ENCODE data around the gene BSN. TPM values are rescaled to one million over a fixed set of nuclear protein-coding genes. Genes with fewer than 3 reads are reported as not detected.
"Not testable (repeated sequence)": the region's sequence is repeated elsewhere in the genome, so short reads cannot be mapped to it uniquely, and the experiment has no call there.

The BSN gene
- polyA plus RNA-seq, 1 donor (not counting 4 experiments of a cell fraction or from before 2014, with no cell fraction given): under 0.01 TPM

DNA sequence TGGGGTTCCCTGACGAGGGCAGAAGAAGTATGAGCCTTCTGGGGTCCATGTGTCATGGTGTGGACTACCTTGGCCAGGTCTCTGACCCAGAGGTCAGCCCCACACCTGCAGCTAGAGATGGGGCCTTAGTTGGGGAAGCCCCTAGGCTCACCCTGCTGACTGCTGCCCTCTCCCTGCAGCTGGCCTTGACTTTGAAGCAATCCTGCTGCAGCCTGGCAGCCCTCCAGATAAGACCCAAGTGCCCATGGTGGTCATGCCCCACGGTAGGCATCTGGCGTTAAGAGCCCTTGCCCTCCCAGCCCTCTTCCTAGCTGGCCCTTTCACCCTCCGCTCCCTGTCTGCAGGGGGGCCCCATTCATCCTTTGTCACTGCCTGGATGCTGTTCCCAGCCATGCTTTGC is 127.3 kb downstream of the BSN start:
- no peak for FAIRE-seq
- Histone ChIP-seq H3K4me1 (ENCODE audit: control insufficient read depth, extremely low read depth, insufficient read depth, low read length) (no peaks in the 10 kb centered on the region), H3K79me2 (ENCODE audit: control insufficient read depth, insufficient read depth, low read length) (peaks cover 6% of the 10 kb centered on the region), H3K4me3 (ENCODE audit: control insufficient read depth in 2 of 3, extremely low read depth in 1 of 3, insufficient read depth in 2 of 3, low read depth in 1 of 3, low read length in 3 of 3) (no peak overlapping the region), H4K20me1 (ENCODE audit: control insufficient read depth, extremely low read depth, insufficient read depth, low read length) (no peaks in the 10 kb centered on the region), H3K27ac (ENCODE audit: control insufficient read depth, insufficient read depth, low read length) (no peak overlapping the region), H3K9ac (ENCODE audit: control insufficient read depth, extremely low read depth, insufficient read depth, low read length) (no peak overlapping the region), H3K9me1 (ENCODE audit: control insufficient read depth, extremely low read depth, insufficient read depth, low read length) (no peaks in the 10 kb centered on the region), H3K4me2 (ENCODE audit: control insufficient read depth, extremely low read depth, insufficient read depth, low read depth, low read length) (no peak overlapping the region), H2AFZ (ENCODE audit: control insufficient read depth, low read length) (no peak overlapping the region), H3K9me3 (ENCODE audit: control insufficient read depth, low read depth, low read length) (no peaks in the 10 kb centered on the region), H3K27me3 (ENCODE audit: control insufficient read depth, extremely low read depth, insufficient read depth, low read length) (no peaks in the 10 kb centered on the region), H3K36me3 (ENCODE audit: control insufficient read depth in 2 of 2, extremely low read depth in 1 of 2, insufficient read depth in 2 of 2, low read length in 2 of 2) (peaks cover 54 to 64% of the 10 kb centered on the region in 2 experiments)
- DNase-seq (ENCODE audit: low read depth, low spot score): no peak
- TF ChIP-seq EZH2 (IDR thresholded peaks at IDR 0.05; ENCODE audit: low read length) (no peak), CTCF (optimal IDR thresholded peaks at IDR 0.05 in 1 of 3, IDR thresholded peaks at IDR 0.05 in 1 of 3, conservative IDR thresholded peaks at IDR 0.05 in 1 of 3; ENCODE audit: extremely low read depth in 1 of 3, insufficient read depth in 2 of 3, low read length in 3 of 3) (no peak)
- dilution Hi-C loops (cut with MboI; ENCODE audit: extremely low pct_ligation_motif_present, low sequenced_read_pairs): no loop called here

DNA sequence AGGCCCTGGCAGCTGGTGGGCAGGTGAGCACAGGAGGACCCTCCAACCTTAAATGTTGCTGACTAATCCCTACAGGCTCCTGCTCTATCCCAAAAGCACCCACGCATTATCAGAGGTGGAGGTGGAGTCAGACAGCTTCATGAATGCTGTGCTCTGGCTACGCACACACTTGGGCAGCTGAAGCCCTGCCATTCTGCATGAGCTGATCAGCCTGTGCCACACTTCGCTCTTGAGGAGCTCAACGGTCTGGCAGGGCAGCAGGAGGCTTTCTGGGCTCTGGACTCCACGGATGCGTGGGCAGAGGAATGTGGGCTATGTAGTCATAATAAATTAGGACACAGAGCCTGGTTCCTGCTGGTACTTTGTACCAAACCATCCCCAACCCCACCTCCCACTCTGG is 128.9 kb downstream of the BSN start:
- Histone ChIP-seq H3K27ac (ENCODE audit: control insufficient read depth, insufficient read depth, low read length) (no peak overlapping the region), H4K20me1 (ENCODE audit: control insufficient read depth, extremely low read depth, insufficient read depth, low read length) (no peaks in the 10 kb centered on the region), H3K27me3 (ENCODE audit: control insufficient read depth, extremely low read depth, insufficient read depth, low read length) (no peaks in the 10 kb centered on the region), H3K4me3 (ENCODE audit: control insufficient read depth in 2 of 3, extremely low read depth in 1 of 3, insufficient read depth in 2 of 3, low read depth in 1 of 3, low read length in 3 of 3) (no peak overlapping the region), H3K9me3 (ENCODE audit: control insufficient read depth, low read depth, low read length) (no peaks in the 10 kb centered on the region), H2AFZ (ENCODE audit: control insufficient read depth, low read length) (no peak overlapping the region), H3K9ac (ENCODE audit: control insufficient read depth, extremely low read depth, insufficient read depth, low read length) (no peak overlapping the region), H3K36me3 (ENCODE audit: control insufficient read depth in 2 of 2, extremely low read depth in 1 of 2, insufficient read depth in 2 of 2, low read length in 2 of 2) (peaks cover 46 to 48% of the 10 kb centered on the region in 2 experiments), H3K9me1 (ENCODE audit: control insufficient read depth, extremely low read depth, insufficient read depth, low read length) (no peaks in the 10 kb centered on the region), H3K4me1 (ENCODE audit: control insufficient read depth, extremely low read depth, insufficient read depth, low read length) (no peaks in the 10 kb centered on the region), H3K79me2 (ENCODE audit: control insufficient read depth, insufficient read depth, low read length) (no peaks in the 10 kb centered on the region), H3K4me2 (ENCODE audit: control insufficient read depth, extremely low read depth, insufficient read depth, low read depth, low read length) (no peak overlapping the region)
- FAIRE-seq (no peak), DNase-seq (ENCODE audit: low read depth, low spot score) (no peak)
- dilution Hi-C loops (cut with MboI; ENCODE audit: extremely low pct_ligation_motif_present, low sequenced_read_pairs): no loop called here
- TF ChIP-seq CTCF (optimal IDR thresholded peaks at IDR 0.05 in 1 of 3, IDR thresholded peaks at IDR 0.05 in 1 of 3, conservative IDR thresholded peaks at IDR 0.05 in 1 of 3; ENCODE audit: extremely low read depth in 1 of 3, insufficient read depth in 2 of 3, low read length in 3 of 3): no peak
- no peak for TF ChIP-seq EZH2 (IDR thresholded peaks at IDR 0.05; ENCODE audit: low read length)

GRCh38 chr3:49684453-49684852 is 130.2 kb downstream of the BSN start:
- FAIRE-seq: not testable (repeated sequence)

DNA sequence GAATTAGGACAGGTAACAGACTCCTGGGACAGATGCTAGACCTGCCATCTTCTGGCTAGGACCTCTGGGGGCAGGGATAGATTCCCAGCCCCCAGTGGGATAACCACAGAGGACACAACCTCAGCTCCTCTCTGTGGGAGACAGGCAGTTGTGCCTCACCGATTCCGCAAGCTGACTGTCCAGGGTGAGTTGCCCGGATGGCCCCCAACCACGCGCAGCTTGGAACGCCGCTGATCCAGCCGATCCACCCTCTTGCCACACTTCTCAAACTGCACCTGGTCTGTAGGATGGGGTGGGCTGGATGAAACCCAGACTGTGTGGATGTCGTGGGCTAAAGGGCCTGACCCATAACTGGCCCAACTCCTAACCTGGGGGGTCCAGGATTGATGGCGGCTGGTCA is 130.8 kb downstream of the BSN start:
- H3K4me2 ChIP-seq (ENCODE audit: control insufficient read depth, extremely low read depth, insufficient read depth, low read depth, low read length); dilution Hi-C loops (cut with MboI; ENCODE audit: extremely low pct_ligation_motif_present, low sequenced_read_pairs): not testable (repeated sequence)

More at GRCh38 chr3:49684453-49684852, 130.2 kb downstream of the BSN start:
- H3K4me1 ChIP-seq (ENCODE audit: control insufficient read depth, extremely low read depth, insufficient read depth, low read length); dilution Hi-C loops (cut with MboI; ENCODE audit: extremely low pct_ligation_motif_present, low sequenced_read_pairs); H3K79me2 ChIP-seq (ENCODE audit: control insufficient read depth, insufficient read depth, low read length); H3K4me2 ChIP-seq (ENCODE audit: control insufficient read depth, extremely low read depth, insufficient read depth, low read depth, low read length); H3K9me3 ChIP-seq (ENCODE audit: control insufficient read depth, low read depth, low read length); H4K20me1 ChIP-seq (ENCODE audit: control insufficient read depth, extremely low read depth, insufficient read depth, low read length); H3K4me3 ChIP-seq (ENCODE audit: control insufficient read depth in 2 of 3, extremely low read depth in 1 of 3, insufficient read depth in 2 of 3, low read depth in 1 of 3, low read length in 3 of 3); H3K27me3 ChIP-seq (ENCODE audit: control insufficient read depth, extremely low read depth, insufficient read depth, low read length); H3K9me1 ChIP-seq (ENCODE audit: control insufficient read depth, extremely low read depth, insufficient read depth, low read length); H3K27ac ChIP-seq (ENCODE audit: control insufficient read depth, insufficient read depth, low read length); H3K9ac ChIP-seq (ENCODE audit: control insufficient read depth, extremely low read depth, insufficient read depth, low read length); H2AFZ ChIP-seq (ENCODE audit: control insufficient read depth, low read length); DNase-seq (ENCODE audit: low read depth, low spot score): not testable (repeated sequence)
- H3K36me3 ChIP-seq (ENCODE audit: control insufficient read depth in 2 of 2, extremely low read depth in 1 of 2, insufficient read depth in 2 of 2, low read length in 2 of 2): peaks cover 36% of the 10 kb centered on the region in 2 experiments

More for the DNA sequence above, 130.8 kb downstream of the BSN start:
- H4K20me1 ChIP-seq (ENCODE audit: control insufficient read depth, extremely low read depth, insufficient read depth, low read length); FAIRE-seq; H3K4me1 ChIP-seq (ENCODE audit: control insufficient read depth, extremely low read depth, insufficient read depth, low read length); H3K9me3 ChIP-seq (ENCODE audit: control insufficient read depth, low read depth, low read length); H2AFZ ChIP-seq (ENCODE audit: control insufficient read depth, low read length); H3K79me2 ChIP-seq (ENCODE audit: control insufficient read depth, insufficient read depth, low read length); H3K4me3 ChIP-seq (ENCODE audit: control insufficient read depth in 2 of 3, extremely low read depth in 1 of 3, insufficient read depth in 2 of 3, low read depth in 1 of 3, low read length in 3 of 3); DNase-seq (ENCODE audit: low read depth, low spot score); H3K27me3 ChIP-seq (ENCODE audit: control insufficient read depth, extremely low read depth, insufficient read depth, low read length); H3K9ac ChIP-seq (ENCODE audit: control insufficient read depth, extremely low read depth, insufficient read depth, low read length); H3K27ac ChIP-seq (ENCODE audit: control insufficient read depth, insufficient read depth, low read length); H3K9me1 ChIP-seq (ENCODE audit: control insufficient read depth, extremely low read depth, insufficient read depth, low read length): not testable (repeated sequence)
- H3K36me3 ChIP-seq (ENCODE audit: control insufficient read depth in 2 of 2, extremely low read depth in 1 of 2, insufficient read depth in 2 of 2, low read length in 2 of 2): peaks cover 30 to 35% of the 10 kb centered on the region in 2 experiments
